GM18951 (cell line): ENCODE data around the gene PBX1.

Experiments
- POLR2A ChIP-seq: IDR thresholded peaks from 4 replicates; pipeline ENCODE4 v1.6.1; 2011; ENCODE audit warnings: mild to moderate bottlenecking; ENCODE audit not compliant: insufficient read length, insufficient read depth; ENCODE audit errors: extremely low read depth
- in situ Hi-C: fragments of 300-500 bp; cut with MboI; formaldehyde crosslinking; loops from one replicate; pipeline ENCODE4 v1.12.0; 2022; ENCODE audit warnings: low sequenced_read_pairs, mixed read lengths, inconsistent platforms; ENCODE audit not compliant: unreplicated experiment

The PBX1 gene

GRCh38 chr1:164704954-164705353 lies 146.0 kb downstream of the PBX1 start:
- no peak for TF ChIP-seq POLR2A
- in situ Hi-C loops = no loop called here

DNA sequence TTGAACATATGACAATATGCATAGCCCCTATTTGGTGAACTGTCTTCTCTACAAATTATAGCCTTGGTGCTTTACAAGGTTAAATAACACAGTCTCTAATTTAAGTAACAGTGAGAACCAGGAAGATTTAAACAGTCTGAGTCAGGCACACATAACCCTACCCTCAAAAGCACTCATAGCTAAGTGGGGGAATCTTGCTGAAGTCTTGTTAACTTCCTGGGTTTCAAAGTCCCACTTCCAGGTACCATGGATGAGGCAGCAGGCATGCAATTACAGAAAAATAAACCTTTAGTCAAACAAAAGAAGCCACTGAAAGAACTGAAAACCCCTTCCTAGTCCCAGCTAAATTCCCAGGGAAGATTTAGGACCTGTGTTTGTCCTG lies 147.6 kb downstream of the PBX1 start:
- no peak for TF ChIP-seq POLR2A
- in situ Hi-C loops = no loop called here

DNA sequence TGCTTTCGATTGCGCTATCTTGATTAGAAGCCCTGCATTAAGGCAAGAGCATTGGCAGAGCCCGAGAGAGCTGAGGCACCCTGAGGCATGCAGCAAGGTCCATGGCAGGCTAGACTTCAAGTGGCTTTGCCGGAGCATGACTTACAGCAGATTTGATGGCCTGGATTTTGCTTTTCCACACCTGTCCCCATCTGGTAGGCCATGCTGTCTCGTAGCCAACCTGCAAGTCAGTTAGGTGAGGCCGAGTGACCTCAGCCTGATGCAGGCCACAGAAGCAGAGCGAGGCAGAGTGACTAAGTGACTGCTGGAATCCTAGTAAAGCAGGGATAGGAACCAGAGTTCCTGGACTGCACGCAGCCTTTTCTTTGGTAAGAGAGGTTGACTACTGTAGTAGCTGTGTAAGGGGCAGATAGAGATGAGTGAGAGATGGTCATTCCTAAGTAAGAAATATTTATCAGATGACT lies 148.9 kb downstream of the PBX1 start:
- in situ Hi-C loops = no loop called here

DNA sequence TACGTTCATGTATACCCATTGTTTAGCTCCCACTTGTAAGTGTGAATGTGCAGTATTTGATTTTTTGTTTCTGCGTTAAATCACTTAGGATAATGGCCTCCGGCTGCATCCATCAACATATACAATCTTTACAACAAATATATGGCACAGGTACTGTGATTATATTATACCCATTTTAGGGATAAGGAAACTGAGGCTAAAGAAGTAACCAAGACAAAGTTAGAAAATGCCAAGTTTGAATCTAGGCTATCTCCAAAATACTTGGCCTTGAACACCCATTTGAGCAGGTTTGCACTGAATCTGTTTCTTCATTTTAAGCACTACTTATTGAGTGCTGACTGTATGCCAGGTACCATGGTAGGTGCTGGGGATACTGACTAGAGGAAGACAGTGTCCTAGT lies 149.6 kb downstream of the PBX1 start:
- TF ChIP-seq POLR2A = no peak
- in situ Hi-C loops = no loop called here

More for the DNA sequence above, 148.9 kb downstream of the PBX1 start:
- no peak for TF ChIP-seq POLR2A

- in situ Hi-C loops = no loop called here
Observed at GRCh38 chr1:164709126-164709525, 150.1 kb downstream of the PBX1 start.

DNA sequence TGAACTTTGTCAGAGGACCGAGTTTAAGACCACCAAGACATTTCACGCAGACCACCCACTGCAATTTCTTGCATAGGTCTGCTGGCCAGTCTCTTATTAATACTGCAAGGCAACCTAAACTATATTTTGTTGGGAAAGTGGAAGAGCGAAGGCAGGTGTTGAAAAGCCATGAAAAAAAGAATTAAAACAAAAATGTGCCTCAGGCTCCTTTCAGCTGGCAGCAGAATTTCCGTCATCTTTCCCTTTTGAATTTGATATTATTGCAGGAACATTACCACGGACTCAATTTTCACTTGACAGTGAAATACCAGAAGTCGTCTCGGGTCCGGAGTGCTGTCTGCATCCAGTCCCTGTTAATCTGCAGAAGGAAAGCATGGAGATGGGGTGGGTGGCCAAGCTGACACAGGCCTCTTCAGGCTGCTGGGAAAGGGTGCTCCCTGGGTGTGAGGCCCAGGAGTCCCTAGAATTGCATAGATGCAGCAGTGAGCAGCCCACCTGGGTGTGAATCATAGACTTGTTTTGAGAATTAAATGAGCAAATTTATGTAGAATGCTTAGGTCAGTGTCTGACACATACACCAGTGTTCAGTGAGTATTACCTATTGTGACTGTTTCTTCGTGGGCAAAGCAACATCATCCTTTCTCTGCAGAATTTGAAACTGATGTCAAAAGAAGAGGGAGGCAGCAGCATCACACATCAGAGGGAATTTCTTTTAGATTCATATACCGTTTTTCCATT lies 150.7 kb downstream of the PBX1 start:
- no peak for TF ChIP-seq POLR2A
- in situ Hi-C loops = no loop called here

More at GRCh38 chr1:164709126-164709525, 150.1 kb downstream of the PBX1 start:
- no peak for TF ChIP-seq POLR2A

- TF ChIP-seq POLR2A = no peak
- in situ Hi-C loops = no loop called here
Observed at GRCh38 chr1:164712131-164713036, 153.4 kb downstream of the PBX1 start.

DNA sequence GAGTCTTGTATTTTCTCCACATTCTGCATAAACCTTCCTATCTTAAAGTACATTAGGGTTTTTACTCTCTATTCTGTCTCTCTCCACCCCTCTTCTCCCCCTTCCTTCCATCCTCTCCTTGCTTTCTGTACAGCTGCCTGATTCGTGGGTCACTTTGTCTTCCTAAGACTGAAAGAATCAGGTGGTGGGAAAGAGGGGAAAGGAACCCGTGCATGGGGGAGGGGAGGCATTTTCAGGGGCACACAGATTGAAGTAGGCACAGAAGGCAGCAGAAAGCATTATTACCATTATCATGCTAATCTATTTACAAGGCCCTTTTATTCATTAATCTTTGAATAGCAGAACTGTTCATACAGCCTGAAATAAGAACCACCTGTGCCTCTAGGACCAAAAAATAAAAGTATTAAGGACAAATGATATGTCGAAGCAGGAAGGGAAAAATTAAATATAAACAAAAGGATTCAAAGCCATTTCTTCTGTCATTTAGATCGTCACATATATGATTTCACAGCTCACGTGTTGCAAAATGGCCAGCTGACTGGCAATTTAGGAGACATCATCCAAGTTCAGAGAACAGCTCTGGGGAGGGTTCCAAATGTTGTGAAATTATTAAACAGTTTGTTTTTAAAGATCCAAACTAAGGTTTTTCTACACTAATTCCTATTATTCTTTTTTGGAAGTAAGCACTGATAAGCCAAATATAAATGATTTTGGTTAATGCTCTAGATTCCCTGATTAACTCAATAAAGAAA lies 154.6 kb downstream of the PBX1 start:
- in situ Hi-C loops = no loop called here
- no peak for TF ChIP-seq POLR2A

DNA sequence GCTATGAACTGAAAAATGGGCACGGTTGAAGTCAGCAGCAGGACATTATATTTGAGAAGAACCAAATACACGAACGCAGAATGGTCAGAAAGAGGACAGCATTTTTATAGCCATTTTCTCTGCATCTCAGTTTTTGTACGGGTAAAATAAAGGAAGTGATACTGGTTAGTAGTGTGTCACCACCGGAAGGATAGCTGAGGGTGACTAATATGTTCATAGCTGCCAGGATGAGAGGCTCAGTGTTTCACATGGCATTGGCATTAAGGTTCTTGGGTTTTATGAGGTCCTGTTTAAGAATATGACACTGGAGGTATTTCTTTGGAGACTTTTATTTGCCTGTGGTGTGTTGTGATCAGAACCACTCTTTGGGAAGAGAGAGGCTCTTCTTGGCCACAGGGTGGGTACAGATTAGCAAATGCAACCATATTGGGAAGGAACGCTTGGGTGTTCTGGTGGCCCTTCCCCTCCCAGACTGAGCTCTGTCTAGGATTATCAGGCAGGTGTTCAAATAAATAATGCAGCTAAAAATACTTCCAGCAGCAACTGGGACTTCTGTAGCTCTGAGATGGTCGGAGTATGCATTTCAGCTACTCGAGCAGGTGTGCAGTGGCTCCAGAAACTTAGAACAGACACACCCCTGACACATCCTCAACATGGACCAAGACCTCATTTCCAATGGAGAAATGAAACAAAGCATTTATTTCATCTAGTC lies 158.2 kb downstream of the PBX1 start:
- in situ Hi-C loops = no loop called here
- no peak for TF ChIP-seq POLR2A

DNA sequence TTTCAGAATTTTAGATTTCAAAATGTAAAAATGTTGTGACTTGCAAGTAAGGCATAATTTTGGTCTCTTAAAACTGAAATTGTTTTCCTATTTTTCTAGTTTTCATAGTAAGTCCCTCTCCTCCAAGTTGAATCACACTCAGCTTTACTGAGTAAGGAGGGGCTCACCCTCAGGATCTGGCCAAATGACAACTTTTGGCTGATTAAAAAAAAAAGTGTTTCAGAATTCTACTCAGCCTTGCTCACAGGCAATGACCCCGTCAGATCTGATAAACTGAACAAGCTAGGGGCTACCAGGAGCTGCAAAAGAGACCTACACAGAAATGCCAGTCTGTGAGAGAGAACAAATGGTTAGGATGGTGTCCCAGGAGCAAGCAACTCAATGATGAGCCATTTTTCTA lies 159.8 kb downstream of the PBX1 start:
- no peak for TF ChIP-seq POLR2A
- in situ Hi-C loops = no loop called here

DNA sequence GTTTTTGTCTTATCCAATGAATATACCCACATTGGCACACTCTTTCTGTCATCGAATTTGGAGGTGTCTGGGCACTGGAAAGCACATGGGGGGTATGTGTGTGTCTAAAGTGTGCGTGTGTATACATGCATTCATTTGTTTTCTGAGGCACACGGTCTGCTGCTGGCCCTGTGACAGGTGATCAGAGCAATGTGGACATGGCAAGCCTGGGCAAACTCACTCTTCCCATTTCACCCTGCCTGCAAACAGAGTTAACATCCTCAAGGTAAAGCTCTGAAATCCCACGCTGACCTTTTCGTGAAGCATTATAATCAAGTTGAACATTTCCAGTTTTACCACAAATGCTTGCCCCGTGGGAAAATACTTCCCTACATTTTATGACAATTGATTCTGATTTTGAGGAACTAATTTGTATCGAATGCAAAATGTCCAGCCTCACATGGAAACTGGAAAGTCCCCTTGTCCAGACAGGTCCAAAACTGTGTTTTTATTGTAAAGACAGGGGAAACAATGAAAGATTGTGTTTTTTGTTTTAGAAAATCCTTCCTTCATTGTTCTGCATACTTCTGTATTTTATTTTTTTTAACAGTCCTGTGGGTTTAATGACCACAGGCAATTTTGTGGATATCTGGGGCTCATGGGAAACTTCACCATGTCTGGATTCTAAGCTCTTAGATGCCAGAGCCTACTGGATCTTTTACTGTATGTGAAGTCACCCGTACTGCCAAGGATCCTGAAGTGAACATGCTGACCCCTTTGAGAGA lies 160.9 kb downstream of the PBX1 start:
- in situ Hi-C loops = no loop called here
- no peak for TF ChIP-seq POLR2A
